Endodermal cell (in vitro differentiated cells): ENCODE results near the gene SRRM5. TPM values are rescaled to one million over a fixed set of nuclear protein-coding genes. Genes with fewer than 3 reads are reported as not detected.

Experiments
- DNase-seq: peaks from one replicate; pipeline ENCODE4 v3.0.0-alpha.2; 2017
- H3K27ac ChIP-seq: 2 replicates; pipeline ENCODE4 v1.5.1; 2013; ENCODE audit warnings: mild to moderate bottlenecking, low read depth, low read length, moderate library complexity
- H3K27me3 ChIP-seq: 2 replicates; pipeline ENCODE4 v1.6.1; 2013; ENCODE audit warnings: mild to moderate bottlenecking, low read length, moderate library complexity; ENCODE audit not compliant: insufficient read depth, control insufficient read depth, poor library complexity, severe bottlenecking
- H3K36me3 ChIP-seq: 2 replicates; pipeline ENCODE4 v1.7.0; 2013; ENCODE audit warnings: mild to moderate bottlenecking, low read length, moderate library complexity; ENCODE audit not compliant: control insufficient read depth, insufficient read depth
- H3K4me1 ChIP-seq: one replicate; pipeline ENCODE4 v1.7.0; 2013; ENCODE audit warnings: low read length; ENCODE audit not compliant: control insufficient read depth, insufficient read depth
- H3K4me3 ChIP-seq: 2 replicates; pipeline ENCODE4 v1.5.1; 2013; ENCODE audit warnings: mild to moderate bottlenecking, low read length, moderate library complexity
- H3K9ac ChIP-seq: 2 replicates; pipeline ENCODE4 v1.6.1; 2013; ENCODE audit warnings: mild to moderate bottlenecking, low read length, moderate library complexity; ENCODE audit not compliant: poor library complexity, severe bottlenecking; ENCODE audit errors: extremely low read depth
- H3K9me3 ChIP-seq: 2 replicates; pipeline ENCODE4 v1.6.1; 2013; ENCODE audit warnings: mild to moderate bottlenecking, low read length, moderate library complexity; ENCODE audit not compliant: control insufficient read depth
- H3K27ac Mint-ChIP-seq: 2 replicates; pipeline ENCODE4 v1.8.0; 2020; ENCODE audit warnings: mixed read lengths
- H3K27me3 Mint-ChIP-seq: 2 replicates; pipeline ENCODE4 v1.8.0; 2021; ENCODE audit warnings: mild to moderate bottlenecking, mixed read lengths; ENCODE audit not compliant: insufficient read depth
- H3K36me3 Mint-ChIP-seq: 2 replicates; pipeline ENCODE4 v1.8.0; 2020; ENCODE audit warnings: low read depth, mixed read lengths
- H3K4me1 Mint-ChIP-seq: 2 replicates; pipeline ENCODE4 v1.8.0; 2020; ENCODE audit warnings: mixed read lengths
- H3K4me3 Mint-ChIP-seq: 2 replicates; pipeline ENCODE4 v1.8.0; 2020; ENCODE audit warnings: mild to moderate bottlenecking, moderate library complexity, mixed read lengths
- H3K9me3 Mint-ChIP-seq: 2 replicates; pipeline ENCODE4 v1.8.0; 2020; ENCODE audit warnings: mild to moderate bottlenecking, mixed read lengths
- WGBS, 2 experiments: methylation state at CpG; one replicate each; pipeline versions ENCODE4 v1.1.5 to v1.1.7; 2013; ENCODE audit warnings: missing lambda C conversion rate in 2 of 2, mixed read lengths in 1 of 2; ENCODE audit not compliant: insufficient coverage in 1 of 2, insufficient read length in 1 of 2; 5-methylcytosine and 5-hydroxymethylcytosine counted together
- total RNA-seq, 2 donors: library from RNA; stranded (reverse); fragmentation: NEBNext Ultra II Directional in 1 of 2; extraction: Animal tissue kit (Norgen Biotek cat#: 25700) in 1 of 2; gene quantifications; 2 replicates in 1 of 2; 3 replicates in 1 of 2; pipeline ENCODE4 v1.2.1, GENCODE V29; 2021
- TF ChIP-seq, protein P1 (sequence below): fragments of 200-600 bp; sonication (generic); conservative IDR thresholded peaks from 2 replicates; pipeline ENCODE4 v1.5.0; 2021; ENCODE audit warnings: antibody characterized with exemption, mild to moderate bottlenecking

SRRM5 gene
- total RNA-seq, 2 donors from 2014 or later: 0.35 to 0.37 TPM

DNA sequence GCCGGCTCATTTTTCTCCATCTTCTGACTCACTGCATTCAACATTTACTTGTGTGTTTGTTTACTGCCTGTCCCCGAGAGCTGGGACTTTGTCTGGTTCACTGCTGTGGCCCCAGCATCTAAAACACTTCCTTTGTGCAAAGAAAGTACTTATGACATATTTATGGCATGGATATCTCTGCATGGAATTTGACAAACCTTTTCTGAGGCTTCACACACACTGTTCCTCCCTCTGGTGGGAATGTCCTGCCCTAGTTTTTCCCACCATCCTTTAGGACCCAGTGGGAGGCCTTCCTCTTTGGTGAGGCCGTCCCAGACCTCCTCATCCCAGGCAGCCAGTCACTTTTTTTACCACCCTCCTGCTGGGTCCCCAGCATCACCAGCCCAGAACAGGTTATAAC lies 1.4 kb upstream of the SRRM5 start:
- TF ChIP-seq, protein P1, sequence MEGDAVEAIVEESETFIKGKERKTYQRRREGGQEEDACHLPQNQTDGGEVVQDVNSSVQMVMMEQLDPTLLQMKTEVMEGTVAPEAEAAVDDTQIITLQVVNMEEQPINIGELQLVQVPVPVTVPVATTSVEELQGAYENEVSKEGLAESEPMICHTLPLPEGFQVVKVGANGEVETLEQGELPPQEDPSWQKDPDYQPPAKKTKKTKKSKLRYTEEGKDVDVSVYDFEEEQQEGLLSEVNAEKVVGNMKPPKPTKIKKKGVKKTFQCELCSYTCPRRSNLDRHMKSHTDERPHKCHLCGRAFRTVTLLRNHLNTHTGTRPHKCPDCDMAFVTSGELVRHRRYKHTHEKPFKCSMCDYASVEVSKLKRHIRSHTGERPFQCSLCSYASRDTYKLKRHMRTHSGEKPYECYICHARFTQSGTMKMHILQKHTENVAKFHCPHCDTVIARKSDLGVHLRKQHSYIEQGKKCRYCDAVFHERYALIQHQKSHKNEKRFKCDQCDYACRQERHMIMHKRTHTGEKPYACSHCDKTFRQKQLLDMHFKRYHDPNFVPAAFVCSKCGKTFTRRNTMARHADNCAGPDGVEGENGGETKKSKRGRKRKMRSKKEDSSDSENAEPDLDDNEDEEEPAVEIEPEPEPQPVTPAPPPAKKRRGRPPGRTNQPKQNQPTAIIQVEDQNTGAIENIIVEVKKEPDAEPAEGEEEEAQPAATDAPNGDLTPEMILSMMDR: no peak

DNA sequence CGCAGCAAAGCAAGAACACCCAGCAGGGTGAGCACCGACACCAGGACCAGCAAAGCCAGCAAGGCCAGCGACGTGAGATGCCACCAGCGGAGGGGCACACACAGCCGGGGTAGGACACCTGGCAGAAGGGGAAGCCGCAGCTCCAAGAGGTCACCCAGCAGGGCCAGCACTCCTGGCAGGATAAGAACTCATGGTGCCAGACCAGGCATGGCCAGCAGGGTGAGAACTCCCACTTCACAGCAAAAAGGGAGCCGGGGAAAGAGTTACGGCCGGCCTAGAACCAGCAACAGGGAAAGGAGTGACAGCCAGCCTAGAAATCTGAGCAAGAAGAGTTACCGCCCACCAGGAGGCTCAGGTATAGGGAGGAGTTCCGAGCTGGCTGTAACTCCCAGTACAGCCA lies 486 bp downstream of the SRRM5 start:
- Mint-ChIP-seq H3K9me3 (no peaks in the 10 kb centered on the region), H3K4me3 (no peak overlapping the region), H3K36me3 (peaks cover 42% of the 10 kb centered on the region), H3K27me3 (no peaks in the 10 kb centered on the region), H3K27ac (no peak overlapping the region), H3K4me1 (peaks cover 4% of the 10 kb centered on the region)
- H3K27ac ChIP-seq: no peak overlapping the region
- no peaks in the 10 kb centered on the region for H3K27me3 ChIP-seq
- no peaks in the 10 kb centered on the region for H3K4me1 ChIP-seq
- H3K9ac ChIP-seq: no peak overlapping the region
- no peak overlapping the region for H3K4me3 ChIP-seq
- 94 to 97% methylated on average over 11 to 12 of the region's 12 CpGs for WGBS, 2 experiments
- peaks cover 38% of the 10 kb centered on the region for H3K36me3 ChIP-seq
- TF ChIP-seq, protein P1: peak; percentile 37
- H3K9me3 ChIP-seq: no peaks in the 10 kb centered on the region
- DNase-seq: peak; percentile 54

More for the DNA sequence above, 1.4 kb upstream of the SRRM5 start:
- no peak overlapping the region for H3K27ac ChIP-seq
- Mint-ChIP-seq H3K9me3 (no peaks in the 10 kb centered on the region), H3K4me1 (peaks cover 4% of the 10 kb centered on the region), H3K4me3 (no peak overlapping the region), H3K27ac (peak overlapping the region; percentile 63), H3K27me3 (no peaks in the 10 kb centered on the region), H3K36me3 (peaks cover 55% of the 10 kb centered on the region)
- no peaks in the 10 kb centered on the region for H3K27me3 ChIP-seq
- no peak overlapping the region for H3K4me3 ChIP-seq
- H3K9me3 ChIP-seq: no peaks in the 10 kb centered on the region
- peak; percentile 76 for DNase-seq
- H3K9ac ChIP-seq: no peak overlapping the region
- WGBS, 2 experiments: 84 to 88% methylated on average over 3 of the region's 3 CpGs
- H3K36me3 ChIP-seq: peaks cover 54% of the 10 kb centered on the region
- H3K4me1 ChIP-seq: no peaks in the 10 kb centered on the region

DNA sequence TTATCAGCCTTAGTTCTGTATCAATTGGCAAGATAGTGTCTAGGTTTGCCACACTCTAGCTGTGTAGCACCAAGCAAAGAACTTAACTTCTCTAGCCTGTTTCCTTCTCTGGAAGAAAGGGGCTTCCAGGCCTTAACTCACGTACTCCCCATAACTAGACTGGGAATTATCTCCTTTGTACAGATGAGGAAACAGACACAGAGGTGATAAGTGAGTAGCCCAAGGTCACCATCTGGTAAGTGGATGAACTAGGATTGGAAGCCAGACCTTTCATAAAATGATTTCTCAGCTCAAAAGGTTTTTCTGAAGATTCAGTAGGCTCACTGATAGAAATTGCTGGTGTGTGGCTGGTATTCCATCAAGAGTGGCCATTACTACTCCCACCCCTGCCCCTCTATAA lies 4.4 kb downstream of the SRRM5 start:
- Mint-ChIP-seq H3K27me3 (no peaks in the 10 kb centered on the region), H3K4me3 (no peak overlapping the region), H3K9me3 (no peaks in the 10 kb centered on the region), H3K4me1 (peaks cover 6% of the 10 kb centered on the region), H3K27ac (no peak overlapping the region), H3K36me3 (peaks cover 30% of the 10 kb centered on the region)
- Histone ChIP-seq H3K4me3 (no peak overlapping the region), H3K27ac (no peak overlapping the region), H3K9me3 (no peaks in the 10 kb centered on the region), H3K36me3 (peaks cover 33% of the 10 kb centered on the region), H3K9ac (no peak overlapping the region), H3K27me3 (no peaks in the 10 kb centered on the region), H3K4me1 (no peaks in the 10 kb centered on the region)
- DNase-seq: no peak
- 100% methylated on average over 1 of the region's 1 CpG; no CpG with 5 or more reads in 1 of the 2 experiments for WGBS, 2 experiments
- TF ChIP-seq, protein P1: no peak
